ENCODE results near the gene TXK. TPM values are rescaled to one million over a fixed set of nuclear protein-coding genes. Genes with fewer than 3 reads are reported as not detected.
A peak's percentile ranks its signal among the peaks of the same experiment; 100 is the strongest.

The TXK gene
- total RNA-seq, 6 experiments from 2014 or later = 0.62 to 2.5 (median 1.5) TPM

GRCh38 chr4:48108309-48109073 lies 25.6 kb downstream of the TXK start:
- H3K27ac ChIP-seq = peak overlapping the region in 2 of 3 donors; percentile 5 to 41
- intact Hi-C loops (cut with DNase I) = no loop called here
- 27% methylated on average over 2 of the region's 2 CpGs for WGBS (ENCODE audit: insufficient coverage, low coverage, low lambda C conversion rate, missing lambda C conversion rate)

GRCh38 chr4:48105230-48105629 lies 28.8 kb downstream of the TXK start:
- TF ChIP-seq POLR2A (IDR thresholded peaks at IDR 0.05) = no peak
- no peak for TF ChIP-seq CTCF (IDR thresholded peaks at IDR 0.05)
- WGBS (ENCODE audit: insufficient coverage, low coverage, low lambda C conversion rate, missing lambda C conversion rate) = 94% methylated on average over 1 of the region's 1 CpG
- no peak overlapping the region for H3K4me3 ChIP-seq
- intact Hi-C loops (cut with DNase I) = no loop called here
- H3K27ac ChIP-seq = no peak overlapping the region
- H3K9me3 ChIP-seq = no peaks in the 10 kb centered on the region
- ATAC-seq (no peak), DNase-seq (no peak)
- peaks cover 0 to 15% (median 4%) of the 10 kb centered on the region in 4 donors for H3K4me1 ChIP-seq
- H3K27me3 ChIP-seq = no peaks in the 10 kb centered on the region
- no peaks in the 10 kb centered on the region for H3K36me3 ChIP-seq

More at GRCh38 chr4:48108309-48109073, 25.6 kb downstream of the TXK start:
- ATAC-seq (peak; percentile 95 to 97 (median 96)), DNase-seq (no peak)
- Histone ChIP-seq H3K36me3 (no peaks in the 10 kb centered on the region), H3K4me1 (peaks cover 0 to 15% (median 4%) of the 10 kb centered on the region in 4 donors), H3K4me3 (no peak overlapping the region), H3K27me3 (no peaks in the 10 kb centered on the region), H3K9me3 (no peaks in the 10 kb centered on the region)
- TF ChIP-seq CTCF (IDR thresholded peaks at IDR 0.05) = no peak
- peak; percentile 12 for TF ChIP-seq POLR2A (IDR thresholded peaks at IDR 0.05)

DNA sequence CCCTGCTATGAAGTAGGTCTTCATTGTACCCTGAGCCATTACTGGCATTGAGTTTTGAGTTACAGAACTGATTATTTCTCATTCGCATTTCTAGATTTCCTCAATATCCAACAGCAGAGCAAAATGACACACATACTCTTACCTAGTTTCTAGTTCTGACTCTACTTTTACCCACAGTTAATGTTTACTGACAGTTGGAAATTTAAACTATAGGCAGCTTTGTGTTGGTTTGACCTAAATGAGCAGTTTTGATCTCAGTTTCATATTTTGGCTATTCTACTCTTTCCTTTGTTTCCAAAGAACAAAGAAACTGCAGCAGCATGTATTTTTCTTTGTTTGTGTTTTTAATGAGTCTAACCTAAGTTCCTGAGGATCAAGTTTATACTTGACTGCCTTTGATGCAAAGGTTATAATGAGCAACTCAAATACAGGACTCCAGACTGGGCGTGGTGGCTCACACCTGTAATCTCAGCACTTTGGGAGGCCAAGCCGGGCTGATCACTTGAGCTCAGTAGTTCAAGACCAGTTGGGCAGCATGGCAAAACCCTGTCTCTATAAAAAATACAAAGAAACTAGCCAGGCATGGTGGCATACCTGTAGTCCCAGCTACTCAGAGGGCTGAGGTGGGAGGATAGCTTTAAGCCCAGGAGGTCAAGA lies 30.4 kb downstream of the TXK start:
- intact Hi-C loops (cut with DNase I) = no loop called here

GRCh38 chr4:48102303-48102702 lies 31.7 kb downstream of the TXK start:
- ATAC-seq = no peak
- H3K27ac ChIP-seq = no peak overlapping the region
- WGBS (ENCODE audit: insufficient coverage, low coverage, low lambda C conversion rate, missing lambda C conversion rate) = 80% methylated on average over 3 of the region's 3 CpGs
- intact Hi-C loops (cut with DNase I) = no loop called here
- no peaks in the 10 kb centered on the region for H3K36me3 ChIP-seq
- H3K27me3 ChIP-seq = no peaks in the 10 kb centered on the region
- H3K4me3 ChIP-seq = no peak overlapping the region
- no peaks in the 10 kb centered on the region for H3K4me1 ChIP-seq
- H3K9me3 ChIP-seq = no peaks in the 10 kb centered on the region
- DNase-seq = no peak
- TF ChIP-seq CTCF (IDR thresholded peaks at IDR 0.05) (no peak), POLR2A (IDR thresholded peaks at IDR 0.05) (no peak)

More for the DNA sequence above, 30.4 kb downstream of the TXK start:
- Histone ChIP-seq H3K36me3 (no peaks in the 10 kb centered on the region), H3K4me1 (peaks cover 0 to 7% (median 0%) of the 10 kb centered on the region in 4 donors), H3K27ac (no peak overlapping the region), H3K4me3 (no peak overlapping the region), H3K9me3 (no peaks in the 10 kb centered on the region), H3K27me3 (no peaks in the 10 kb centered on the region)
- no peak for DNase-seq
- 84% methylated on average over 3 of the region's 3 CpGs for WGBS (ENCODE audit: insufficient coverage, low coverage, low lambda C conversion rate, missing lambda C conversion rate)
- TF ChIP-seq CTCF (IDR thresholded peaks at IDR 0.05) (no peak), POLR2A (IDR thresholded peaks at IDR 0.05) (no peak)
- ATAC-seq = no peak

All from right lobe of liver (tissue), 6 donors.